HuH-7.5 (cell line): Measurements from ENCODE around the gene BMF.

ENCODE experiments used
- DNase-seq: peaks from one replicate; pipeline ENCODE4 v3.0.0; 2011; ENCODE audit warnings: low spot score

The BMF gene

DNA sequence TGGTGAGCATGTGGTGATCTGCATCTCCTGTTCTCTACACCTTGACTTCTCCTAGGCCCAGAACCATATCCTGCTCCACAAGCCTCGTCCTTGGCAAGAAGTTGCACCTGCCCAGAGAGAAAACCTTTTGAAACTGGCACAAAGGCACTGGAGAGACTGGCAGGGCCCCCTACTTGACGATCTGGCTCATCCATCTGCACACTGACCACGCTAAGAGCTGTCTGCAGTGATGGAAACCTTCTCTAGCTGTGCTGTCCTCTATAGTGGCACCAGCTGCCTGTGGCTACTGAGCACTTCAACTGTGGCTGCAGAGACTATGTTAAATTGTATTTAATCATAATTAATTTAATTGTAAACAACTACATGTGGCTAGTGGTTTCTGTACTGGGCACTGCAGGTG lies 43.5 kb downstream of the BMF start:
- DNase-seq, result no peak

- DNase-seq, result no peak
Observed at GRCh38 chr15:40064231-40064894, 44.3 kb downstream of the BMF start.

DNA sequence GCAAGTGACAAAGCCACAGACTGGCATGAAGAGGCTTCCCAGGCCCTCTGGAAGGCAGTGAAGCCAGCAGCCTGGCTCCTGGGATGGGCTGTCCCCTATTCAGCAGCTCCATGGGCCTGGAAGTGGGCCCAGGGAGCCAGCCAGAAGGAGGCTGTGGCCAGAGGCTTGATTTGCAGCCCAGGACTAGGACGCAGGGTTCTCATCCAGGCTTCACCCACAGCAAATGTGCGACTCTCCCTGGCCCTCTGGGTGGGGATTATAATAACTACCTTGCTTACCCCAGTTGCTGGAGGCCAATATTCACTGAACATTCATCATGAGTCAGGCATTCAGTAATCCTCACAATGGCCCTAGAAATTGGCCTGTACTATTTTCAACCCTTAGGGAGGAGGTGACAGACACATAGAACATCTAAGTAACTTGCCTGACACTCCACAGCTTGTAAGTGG lies 45.1 kb downstream of the BMF start:
- no peak for DNase-seq

DNA sequence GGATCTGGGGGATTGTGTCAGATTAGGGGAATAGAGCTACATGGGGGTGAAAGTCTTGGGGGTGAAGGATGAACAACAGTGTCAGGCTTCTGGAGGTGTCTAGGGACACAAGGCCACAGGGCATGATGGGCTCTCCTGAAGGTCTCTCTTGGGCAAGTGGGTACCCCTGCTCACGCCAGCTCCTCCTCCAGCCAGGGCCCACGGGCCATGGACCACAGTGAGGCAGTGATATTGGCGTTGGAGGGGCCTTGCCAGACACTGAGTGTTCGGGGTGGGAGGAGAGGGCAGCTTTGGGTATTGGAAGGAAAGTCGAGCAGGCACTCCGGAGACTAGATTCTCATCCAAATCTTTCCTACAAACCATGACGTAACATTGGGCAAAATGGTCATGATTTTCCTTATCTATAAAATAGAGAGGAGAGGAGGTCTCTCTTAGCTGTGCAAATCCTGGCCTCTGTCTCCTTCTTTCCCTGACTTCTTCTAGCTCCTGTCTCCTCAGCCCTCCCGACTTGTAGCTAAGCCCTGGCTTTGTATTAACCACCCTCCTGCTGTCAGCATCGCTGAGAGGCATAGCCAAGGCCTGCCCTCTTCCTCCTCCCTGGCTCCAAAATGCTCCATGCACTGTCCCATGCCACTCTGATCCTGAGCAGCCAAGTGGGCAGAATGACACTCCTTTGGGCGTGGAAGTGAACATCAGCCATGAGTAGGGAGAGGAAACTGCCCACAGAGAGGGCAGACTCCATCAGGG lies 45.7 kb downstream of the BMF start:
- DNase-seq, result no peak

- DNase-seq, result no peak
Observed at GRCh38 chr15:40061212-40061901, 47.3 kb downstream of the BMF start.

- no peak for DNase-seq
Observed at GRCh38 chr15:40060236-40060961, 48.3 kb downstream of the BMF start.

DNA sequence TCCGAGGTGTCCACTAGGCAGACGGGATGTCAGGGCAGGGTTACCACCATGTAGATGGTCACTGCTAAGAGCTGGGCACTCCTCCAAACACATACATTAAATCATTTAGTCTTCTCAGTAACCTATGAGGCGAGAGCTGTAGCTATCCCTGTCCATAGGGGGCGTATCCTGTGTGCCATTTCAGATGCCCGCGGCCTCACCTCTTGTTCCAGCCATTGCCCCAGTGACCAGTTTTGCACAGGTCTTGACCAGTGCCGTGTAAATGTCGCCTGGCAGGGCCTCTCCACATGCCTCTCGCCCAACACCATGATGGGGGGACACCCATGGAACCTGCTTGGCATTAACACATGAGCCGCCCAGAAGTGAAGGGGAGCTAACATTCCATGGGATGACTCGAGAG lies 48.9 kb downstream of the BMF start:
- no peak for DNase-seq

DNA sequence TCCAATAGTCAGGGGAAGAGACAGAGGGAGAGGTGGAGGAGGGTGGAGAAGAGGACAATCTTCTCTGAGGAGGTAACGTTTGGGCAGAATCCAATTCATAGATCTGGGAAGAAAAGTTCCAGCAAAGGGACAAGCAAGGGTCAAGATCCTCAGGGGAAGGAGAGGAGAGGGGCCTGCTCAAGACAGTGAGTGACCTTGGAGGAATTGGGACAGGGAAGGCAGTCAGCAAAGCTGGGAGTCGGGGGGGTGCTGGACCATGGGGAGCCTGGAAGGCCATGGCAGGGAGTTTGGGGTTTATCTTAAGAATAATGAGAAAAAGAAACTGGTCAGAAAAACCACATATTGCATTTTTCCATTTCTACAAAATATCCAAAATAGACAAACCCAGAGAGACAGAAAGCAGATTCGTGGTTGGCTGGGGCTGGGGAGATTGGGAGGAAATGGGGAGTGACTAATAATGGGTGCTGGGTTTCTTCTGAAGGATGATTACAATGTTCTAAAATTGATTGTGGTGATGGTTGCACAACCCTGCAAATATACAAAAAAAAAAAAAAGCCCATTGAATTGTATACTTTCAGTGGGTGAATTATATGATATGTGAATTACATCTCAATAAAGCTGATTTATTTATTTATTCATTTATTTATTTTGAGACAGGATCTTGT lies 50.1 kb downstream of the BMF start:
- no peak for DNase-seq

GRCh38 chr15:40055576-40056293 lies 52.9 kb downstream of the BMF start:
- DNase-seq, result no peak

- DNase-seq, result no peak
Observed at GRCh38 chr15:40054855-40055575, 53.7 kb downstream of the BMF start.

GRCh38 chr15:40054605-40054854 lies 54.1 kb downstream of the BMF start:
- DNase-seq, result no peak

- DNase-seq, result no peak
Observed at GRCh38 chr15:40053831-40054604, 54.7 kb downstream of the BMF start.

GRCh38 chr15:40053079-40053830 lies 55.4 kb downstream of the BMF start:
- DNase-seq, result no peak

DNA sequence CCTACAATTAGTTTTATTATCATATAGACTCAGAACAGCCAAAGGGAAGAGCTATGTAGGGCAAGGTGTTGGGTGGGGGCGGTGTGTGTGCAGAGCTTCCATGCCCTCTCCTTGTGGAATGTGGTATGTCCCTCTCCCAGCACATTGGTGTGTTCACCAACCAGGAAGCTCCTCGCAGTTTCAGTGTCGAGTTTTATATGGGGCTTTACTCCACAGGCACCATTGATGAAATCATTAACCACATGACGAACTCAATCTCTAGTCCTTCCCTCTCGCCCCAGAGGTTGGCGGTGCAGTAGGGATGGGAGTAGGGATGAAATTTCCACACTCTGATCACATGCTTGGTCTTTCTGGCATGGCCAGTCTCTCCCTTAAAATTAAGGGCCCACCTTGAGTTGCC lies 56.1 kb downstream of the BMF start:
- DNase-seq, result no peak

DNA sequence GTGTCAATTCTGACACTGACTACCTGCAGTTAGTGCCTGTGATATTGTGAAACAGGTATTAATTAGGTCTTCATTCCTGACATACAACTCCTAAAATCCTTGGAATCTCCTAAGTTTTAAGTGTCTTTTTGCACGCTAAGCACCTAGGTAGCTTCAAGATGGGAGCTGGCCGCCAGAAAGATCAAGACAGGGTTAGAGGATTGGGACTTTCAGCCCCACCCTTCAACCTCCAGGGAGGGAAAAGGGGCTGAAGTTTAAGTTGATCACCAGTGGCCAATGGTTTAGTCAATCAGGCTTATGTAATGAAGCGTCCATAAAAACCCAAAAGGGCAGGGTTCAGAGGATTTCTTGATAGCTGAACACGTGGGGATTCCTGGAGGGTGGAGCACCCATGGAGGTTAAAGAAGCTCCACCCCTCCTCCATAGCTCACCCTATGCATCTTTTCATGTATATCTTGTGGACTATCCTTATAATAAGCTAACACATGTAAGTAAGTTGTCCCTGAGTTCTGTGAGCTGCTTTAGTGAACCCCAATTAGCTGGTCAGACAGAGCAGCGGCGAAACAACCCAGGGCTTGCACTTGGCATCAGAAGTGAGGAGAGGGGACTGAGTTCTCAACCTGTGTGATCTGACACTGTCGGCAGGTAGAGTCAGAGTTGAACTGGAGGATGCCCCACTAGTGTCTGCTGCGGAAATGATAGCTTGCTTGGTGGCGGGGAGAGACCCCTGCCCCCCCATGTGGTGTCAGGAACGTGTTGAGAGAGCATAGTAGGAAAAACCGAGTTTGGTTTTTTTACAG lies 56.9 kb downstream of the BMF start:
- DNase-seq, result no peak

- DNase-seq, result no peak
Observed at GRCh38 chr15:40050788-40051470, 57.8 kb downstream of the BMF start.

- DNase-seq, result no peak
Observed at GRCh38 chr15:40048926-40049475, 59.7 kb downstream of the BMF start.
